ENCODE measurements around the gene MRPL27.

Gene MRPL27

DNA sequence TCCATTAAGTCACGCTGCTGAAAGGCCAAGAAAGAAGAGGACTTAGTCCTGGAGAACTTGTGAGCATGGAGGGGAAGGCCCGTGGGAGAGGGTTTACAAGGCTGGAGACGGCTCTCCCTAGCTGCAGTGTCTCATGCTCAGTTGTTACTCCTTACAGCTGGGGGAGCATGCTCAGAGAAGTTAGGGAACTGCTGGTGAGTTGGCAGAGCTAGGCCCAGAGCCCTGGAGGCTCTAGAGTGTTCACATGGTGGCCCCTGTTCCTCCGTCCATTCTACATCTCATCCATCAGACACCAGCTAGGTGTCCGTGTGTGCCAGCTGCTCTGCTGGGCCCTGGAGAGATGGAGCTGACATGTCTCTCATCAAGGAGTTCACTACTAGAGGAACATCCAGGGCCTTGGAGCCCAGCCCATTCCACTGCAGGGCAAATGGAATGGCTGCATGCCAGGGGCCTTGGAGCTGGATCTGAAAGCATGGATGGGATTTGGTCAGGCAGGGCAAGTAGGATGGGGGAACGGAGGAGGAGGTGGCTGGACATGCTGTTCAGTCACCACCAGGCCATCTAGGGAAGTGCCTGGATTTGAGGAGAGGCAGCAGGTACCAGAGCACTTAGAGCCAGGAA is 20.8 kb downstream of the MRPL27 start:
- no peak for DNase-seq (ENCODE audit: low read depth in 1 of 2, low spot score in 1 of 2)
- no peaks in the 10 kb centered on the region for H3K27me3 ChIP-seq (ENCODE audit: insufficient read depth, poor library complexity, severe bottlenecking)
- H3K4me3 ChIP-seq (replicated peaks; ENCODE audit: insufficient read depth, low read length) = no peak overlapping the region
- no peak overlapping the region for H3K27ac ChIP-seq (replicated peaks)
- TF ChIP-seq POLR2AphosphoS5 (IDR thresholded peaks at IDR 0.05; ENCODE audit: low read depth) = peak; percentile 5; the same call in 1 of the 2 replicates
- TF ChIP-seq, protein P1, sequence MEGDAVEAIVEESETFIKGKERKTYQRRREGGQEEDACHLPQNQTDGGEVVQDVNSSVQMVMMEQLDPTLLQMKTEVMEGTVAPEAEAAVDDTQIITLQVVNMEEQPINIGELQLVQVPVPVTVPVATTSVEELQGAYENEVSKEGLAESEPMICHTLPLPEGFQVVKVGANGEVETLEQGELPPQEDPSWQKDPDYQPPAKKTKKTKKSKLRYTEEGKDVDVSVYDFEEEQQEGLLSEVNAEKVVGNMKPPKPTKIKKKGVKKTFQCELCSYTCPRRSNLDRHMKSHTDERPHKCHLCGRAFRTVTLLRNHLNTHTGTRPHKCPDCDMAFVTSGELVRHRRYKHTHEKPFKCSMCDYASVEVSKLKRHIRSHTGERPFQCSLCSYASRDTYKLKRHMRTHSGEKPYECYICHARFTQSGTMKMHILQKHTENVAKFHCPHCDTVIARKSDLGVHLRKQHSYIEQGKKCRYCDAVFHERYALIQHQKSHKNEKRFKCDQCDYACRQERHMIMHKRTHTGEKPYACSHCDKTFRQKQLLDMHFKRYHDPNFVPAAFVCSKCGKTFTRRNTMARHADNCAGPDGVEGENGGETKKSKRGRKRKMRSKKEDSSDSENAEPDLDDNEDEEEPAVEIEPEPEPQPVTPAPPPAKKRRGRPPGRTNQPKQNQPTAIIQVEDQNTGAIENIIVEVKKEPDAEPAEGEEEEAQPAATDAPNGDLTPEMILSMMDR (IDR thresholded peaks at IDR 0.05; ENCODE audit: insufficient read depth, low read length) = no peak

DNA sequence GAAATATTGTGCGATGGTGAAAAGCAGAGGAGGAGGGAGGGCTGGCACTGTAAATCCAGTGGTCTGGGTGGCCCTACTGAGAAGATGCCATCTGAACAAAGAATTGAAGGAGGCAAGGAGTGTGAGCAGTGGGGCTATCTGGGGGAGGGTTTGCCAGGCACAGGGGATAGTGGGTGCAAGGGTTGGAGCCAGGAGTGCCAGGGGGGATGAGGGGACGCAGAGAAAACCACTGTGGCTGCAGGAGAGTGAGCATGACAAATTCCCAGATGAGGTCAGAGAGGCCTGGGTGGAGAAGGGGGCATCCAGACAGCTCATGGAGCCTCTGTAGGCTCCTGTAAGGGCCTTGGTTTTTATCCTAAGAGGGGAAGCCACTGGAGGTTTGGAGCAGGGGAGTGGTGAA is 22.3 kb downstream of the MRPL27 start:
- Histone ChIP-seq H3K4me3 (replicated peaks; ENCODE audit: insufficient read depth, low read length) (no peak overlapping the region), H3K27ac (replicated peaks) (no peak overlapping the region), H3K27me3 (ENCODE audit: insufficient read depth, poor library complexity, severe bottlenecking) (no peaks in the 10 kb centered on the region)
- TF ChIP-seq, protein P1 (IDR thresholded peaks at IDR 0.05; ENCODE audit: insufficient read depth, low read length) = no peak
- TF ChIP-seq, protein P2, sequence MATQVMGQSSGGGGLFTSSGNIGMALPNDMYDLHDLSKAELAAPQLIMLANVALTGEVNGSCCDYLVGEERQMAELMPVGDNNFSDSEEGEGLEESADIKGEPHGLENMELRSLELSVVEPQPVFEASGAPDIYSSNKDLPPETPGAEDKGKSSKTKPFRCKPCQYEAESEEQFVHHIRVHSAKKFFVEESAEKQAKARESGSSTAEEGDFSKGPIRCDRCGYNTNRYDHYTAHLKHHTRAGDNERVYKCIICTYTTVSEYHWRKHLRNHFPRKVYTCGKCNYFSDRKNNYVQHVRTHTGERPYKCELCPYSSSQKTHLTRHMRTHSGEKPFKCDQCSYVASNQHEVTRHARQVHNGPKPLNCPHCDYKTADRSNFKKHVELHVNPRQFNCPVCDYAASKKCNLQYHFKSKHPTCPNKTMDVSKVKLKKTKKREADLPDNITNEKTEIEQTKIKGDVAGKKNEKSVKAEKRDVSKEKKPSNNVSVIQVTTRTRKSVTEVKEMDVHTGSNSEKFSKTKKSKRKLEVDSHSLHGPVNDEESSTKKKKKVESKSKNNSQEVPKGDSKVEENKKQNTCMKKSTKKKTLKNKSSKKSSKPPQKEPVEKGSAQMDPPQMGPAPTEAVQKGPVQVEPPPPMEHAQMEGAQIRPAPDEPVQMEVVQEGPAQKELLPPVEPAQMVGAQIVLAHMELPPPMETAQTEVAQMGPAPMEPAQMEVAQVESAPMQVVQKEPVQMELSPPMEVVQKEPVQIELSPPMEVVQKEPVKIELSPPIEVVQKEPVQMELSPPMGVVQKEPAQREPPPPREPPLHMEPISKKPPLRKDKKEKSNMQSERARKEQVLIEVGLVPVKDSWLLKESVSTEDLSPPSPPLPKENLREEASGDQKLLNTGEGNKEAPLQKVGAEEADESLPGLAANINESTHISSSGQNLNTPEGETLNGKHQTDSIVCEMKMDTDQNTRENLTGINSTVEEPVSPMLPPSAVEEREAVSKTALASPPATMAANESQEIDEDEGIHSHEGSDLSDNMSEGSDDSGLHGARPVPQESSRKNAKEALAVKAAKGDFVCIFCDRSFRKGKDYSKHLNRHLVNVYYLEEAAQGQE (IDR thresholded peaks at IDR 0.05; ENCODE audit: insufficient replicate concordance, low read depth) = no peak
- TF ChIP-seq POLR2AphosphoS5 (IDR thresholded peaks at IDR 0.05; ENCODE audit: low read depth) (no peak), SPI1 (IDR thresholded peaks at IDR 0.05; ENCODE audit: borderline replicate concordance, low read depth) (no peak), GABPA (IDR thresholded peaks at IDR 0.05; ENCODE audit: low read depth) (no peak)
- DNase-seq (ENCODE audit: low read depth in 1 of 2, low spot score in 1 of 2) = no peak

DNA sequence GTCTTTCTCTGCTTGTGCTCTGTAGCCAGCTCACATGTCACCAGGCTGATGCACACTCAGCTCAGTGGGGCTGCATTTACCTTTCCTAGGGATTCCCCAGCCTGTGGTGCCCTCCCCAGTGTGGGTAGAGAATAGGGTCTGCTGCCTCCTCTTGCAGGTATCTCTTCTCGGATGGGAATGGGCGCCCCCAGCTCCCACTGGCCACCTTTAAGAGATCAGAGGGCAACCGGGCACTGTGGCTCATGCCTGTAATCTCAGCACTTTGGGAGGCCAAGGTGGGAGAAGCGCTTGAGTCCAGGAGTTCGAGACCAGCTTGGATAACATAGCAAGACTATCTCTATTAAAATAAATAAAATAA is 23.8 kb downstream of the MRPL27 start:
- TF ChIP-seq GABPA (IDR thresholded peaks at IDR 0.05; ENCODE audit: low read depth) = no peak
- TF ChIP-seq SPI1 (IDR thresholded peaks at IDR 0.05; ENCODE audit: borderline replicate concordance, low read depth) = no peak
- no peak for TF ChIP-seq POLR2AphosphoS5 (IDR thresholded peaks at IDR 0.05; ENCODE audit: low read depth)
- TF ChIP-seq, protein P2 (IDR thresholded peaks at IDR 0.05; ENCODE audit: insufficient replicate concordance, low read depth) = no peak
- TF ChIP-seq, protein P1 (IDR thresholded peaks at IDR 0.05; ENCODE audit: insufficient read depth, low read length) = no peak
- Histone ChIP-seq H3K27me3 (ENCODE audit: insufficient read depth, poor library complexity, severe bottlenecking) (no peaks in the 10 kb centered on the region), H3K4me3 (replicated peaks; ENCODE audit: insufficient read depth, low read length) (no peak overlapping the region), H3K27ac (replicated peaks) (no peak overlapping the region)
- no peak for DNase-seq (ENCODE audit: low read depth in 1 of 2, low spot score in 1 of 2)
